Astrocyte (in vitro differentiated cells and primary cell): Measurements from ENCODE around the gene CLEC3B. TPM values are rescaled to one million over a fixed set of nuclear protein-coding genes. Genes with fewer than 3 reads are reported as not detected.
A peak's percentile ranks its signal among the peaks of the same experiment; 100 is the strongest.

ENCODE experiments used
- DNase-seq: peaks from one replicate; pipeline ENCODE4 v3.0.0-alpha.2; 2010; ENCODE audit warnings: low read depth
- FAIRE-seq: peaks from 2 replicates; lab custom pipeline; 2011; peaks lifted over from hg19 to GRCh38; lab: Jason Lieb, UNC
- H2AFZ ChIP-seq: 2 replicates; pipeline ENCODE4 v1.6.0; 2012; ENCODE audit warnings: low read depth, low read length, inconsistent platforms
- H3K27ac ChIP-seq: 2 replicates; pipeline ENCODE4 v1.5.1; 2011; ENCODE audit warnings: low read depth, low read length, inconsistent platforms
- H3K27me3 ChIP-seq: 2 replicates; pipeline ENCODE4 v1.6.0; 2011; ENCODE audit warnings: low read length, inconsistent platforms; ENCODE audit not compliant: insufficient read depth
- H3K36me3 ChIP-seq: 2 replicates; pipeline ENCODE4 v1.5.1; 2011; ENCODE audit warnings: low read length, inconsistent platforms; ENCODE audit not compliant: insufficient read depth
- H3K4me1 ChIP-seq: 2 replicates; pipeline ENCODE4 v1.5.1; 2011; ENCODE audit warnings: low read length, inconsistent platforms; ENCODE audit not compliant: insufficient read depth
- H3K4me2 ChIP-seq: 2 replicates; pipeline ENCODE4 v1.6.0; 2012; ENCODE audit warnings: low read length, inconsistent platforms
- H3K4me3 ChIP-seq: 2 replicates; pipeline ENCODE4 v1.5.1; 2011; ENCODE audit warnings: low read depth, mild to moderate bottlenecking, low read length, inconsistent platforms; ENCODE audit not compliant: insufficient read depth
- H3K79me2 ChIP-seq: 2 replicates; pipeline ENCODE4 v1.6.0; 2012; ENCODE audit warnings: mild to moderate bottlenecking, low read length, inconsistent platforms; ENCODE audit not compliant: insufficient read depth
- H3K9ac ChIP-seq: 2 replicates; pipeline ENCODE4 v1.6.0; 2012; ENCODE audit warnings: mild to moderate bottlenecking, low read length, inconsistent platforms
- H3K9me3 ChIP-seq: 2 replicates; pipeline ENCODE4 v1.5.1; 2012; ENCODE audit warnings: low read depth, mild to moderate bottlenecking, low read length, inconsistent platforms; ENCODE audit not compliant: insufficient read depth
- H4K20me1 ChIP-seq: 2 replicates; pipeline ENCODE4 v1.6.0; 2012; ENCODE audit warnings: low read length, inconsistent platforms; ENCODE audit not compliant: insufficient read depth
- H3K27ac Mint-ChIP-seq: one replicate; pipeline ENCODE4 v1.8.0; 2021; ENCODE audit warnings: mild to moderate bottlenecking, mixed read lengths; ENCODE audit not compliant: unreplicated experiment
- H3K27me3 Mint-ChIP-seq: one replicate; pipeline ENCODE4 v1.8.0; 2021; ENCODE audit warnings: low read depth, mixed read lengths; ENCODE audit not compliant: unreplicated experiment
- H3K36me3 Mint-ChIP-seq: one replicate; pipeline ENCODE4 v1.8.0; 2021; ENCODE audit warnings: low read depth, mixed read lengths; ENCODE audit not compliant: unreplicated experiment
- H3K4me1 Mint-ChIP-seq: one replicate; pipeline ENCODE4 v1.8.0; 2021; ENCODE audit warnings: low read depth, mixed read lengths; ENCODE audit not compliant: unreplicated experiment
- H3K4me3 Mint-ChIP-seq: one replicate; pipeline ENCODE4 v1.8.0; 2021; ENCODE audit warnings: mild to moderate bottlenecking, moderate library complexity, mixed read lengths; ENCODE audit not compliant: unreplicated experiment
- H3K9me3 Mint-ChIP-seq: one replicate; pipeline ENCODE4 v1.8.0; 2021; ENCODE audit warnings: mild to moderate bottlenecking, mixed read lengths; ENCODE audit not compliant: unreplicated experiment
- CTCF ChIP-seq: IDR thresholded peaks from 2 replicates; pipeline ENCODE4 v1.5.1; 2011; ENCODE audit warnings: low read depth, mild to moderate bottlenecking, inconsistent platforms, low read length, moderate library complexity; ENCODE audit not compliant: insufficient read depth
- EZH2 ChIP-seq: IDR thresholded peaks from 2 replicates; pipeline ENCODE4 v1.6.1; 2012; ENCODE audit warnings: mild to moderate bottlenecking, low read length, inconsistent platforms; ENCODE audit not compliant: insufficient read depth
- total RNA-seq: library from RNA; stranded (reverse); gene quantifications from 2 replicates; pipeline ENCODE4 v1.2.1, GENCODE V29; 2021

Gene CLEC3B
- total RNA-seq, 1 donor from 2014 or later = 0.32 TPM

DNA sequence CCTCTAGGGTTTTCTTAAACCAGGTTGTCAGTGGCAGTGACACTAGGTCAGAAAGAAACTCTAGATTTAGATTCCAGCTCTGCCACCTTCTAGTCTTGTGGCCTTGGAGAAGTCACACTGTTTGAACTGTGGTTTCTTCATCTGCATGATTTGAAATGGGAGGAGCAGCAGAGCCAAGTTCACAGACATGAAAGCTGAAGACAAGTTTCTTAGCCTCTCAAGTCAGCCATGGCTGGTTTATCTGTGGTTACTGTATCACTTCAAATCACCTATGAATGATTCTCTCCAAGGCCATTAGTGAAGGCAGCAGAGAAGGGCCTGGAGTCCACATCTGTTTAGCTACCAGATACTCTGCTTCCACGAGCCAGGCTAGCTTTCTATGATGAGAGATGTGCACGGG lies 15.6 kb downstream of the CLEC3B start:
- FAIRE-seq = no peak
- Histone ChIP-seq H3K27ac (no peak overlapping the region), H2AFZ (no peak overlapping the region), H3K36me3 (no peaks in the 10 kb centered on the region), H3K79me2 (no peaks in the 10 kb centered on the region), H3K4me1 (peaks cover 8% of the 10 kb centered on the region), H3K4me2 (no peak overlapping the region), H3K27me3 (no peaks in the 10 kb centered on the region), H3K4me3 (no peak overlapping the region), H3K9ac (no peak overlapping the region), H4K20me1 (no peaks in the 10 kb centered on the region), H3K9me3 (no peaks in the 10 kb centered on the region)
- peaks cover 8% of the 10 kb centered on the region for H3K27me3 Mint-ChIP-seq
- no peaks in the 10 kb centered on the region for H3K36me3 Mint-ChIP-seq
- peaks cover 10% of the 10 kb centered on the region for H3K4me1 Mint-ChIP-seq
- DNase-seq = no peak
- no peak overlapping the region for H3K27ac Mint-ChIP-seq
- no peaks in the 10 kb centered on the region for H3K9me3 Mint-ChIP-seq
- TF ChIP-seq EZH2 (no peak), CTCF (no peak)
- H3K4me3 Mint-ChIP-seq = no peak overlapping the region

DNA sequence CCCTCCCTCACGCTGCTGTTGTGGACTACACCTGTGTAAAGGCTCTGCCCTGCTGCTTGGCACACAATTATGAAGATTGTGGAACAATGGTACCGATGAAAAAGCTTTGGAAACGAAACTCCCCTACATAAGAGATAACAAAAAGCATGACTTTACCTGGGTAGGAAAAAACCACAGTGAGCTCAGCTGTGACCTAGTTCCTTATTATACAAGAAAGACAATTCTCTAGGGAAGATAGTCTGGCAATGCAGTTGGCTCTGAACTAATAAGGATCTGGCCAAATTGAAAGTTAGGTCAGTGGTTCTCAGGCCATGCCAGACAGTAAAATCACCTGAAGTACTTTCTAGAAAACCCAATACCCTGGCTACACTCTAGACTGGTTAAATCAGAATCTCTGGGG lies 16.1 kb downstream of the CLEC3B start:
- TF ChIP-seq EZH2 (no peak), CTCF (no peak)
- H3K4me2 ChIP-seq = no peak overlapping the region
- H3K4me1 ChIP-seq = peaks cover 8% of the 10 kb centered on the region
- FAIRE-seq (no peak), DNase-seq (no peak)
- H3K4me3 Mint-ChIP-seq = no peak overlapping the region
- no peaks in the 10 kb centered on the region for H3K9me3 Mint-ChIP-seq
- H3K36me3 Mint-ChIP-seq = no peaks in the 10 kb centered on the region
- H3K36me3 ChIP-seq = no peaks in the 10 kb centered on the region
- H3K79me2 ChIP-seq = no peaks in the 10 kb centered on the region
- H3K27ac Mint-ChIP-seq = no peak overlapping the region
- no peaks in the 10 kb centered on the region for H3K9me3 ChIP-seq
- no peak overlapping the region for H3K27ac ChIP-seq
- H3K4me3 ChIP-seq = no peak overlapping the region
- H4K20me1 ChIP-seq = no peaks in the 10 kb centered on the region
- no peaks in the 10 kb centered on the region for H3K27me3 ChIP-seq
- peaks cover 8% of the 10 kb centered on the region for H3K27me3 Mint-ChIP-seq
- no peak overlapping the region for H3K9ac ChIP-seq
- peaks cover 10% of the 10 kb centered on the region for H3K4me1 Mint-ChIP-seq
- H2AFZ ChIP-seq = no peak overlapping the region

- H4K20me1 ChIP-seq = no peaks in the 10 kb centered on the region
- TF ChIP-seq EZH2 (no peak), CTCF (peak; percentile 14)
- peak; percentile 88 for DNase-seq
- H3K4me1 ChIP-seq = peaks cover 8% of the 10 kb centered on the region
- H3K9me3 ChIP-seq = no peaks in the 10 kb centered on the region
- peak overlapping the region; percentile 72 for H2AFZ ChIP-seq
- peaks cover 10% of the 10 kb centered on the region for H3K4me1 Mint-ChIP-seq
- H3K4me2 ChIP-seq = peak overlapping the region; percentile 66
- H3K4me3 ChIP-seq = no peak overlapping the region
- peak overlapping the region; percentile 10 for H3K27ac Mint-ChIP-seq
- FAIRE-seq = peak; percentile 89
- H3K27me3 ChIP-seq = no peaks in the 10 kb centered on the region
- peaks cover 10% of the 10 kb centered on the region for H3K27me3 Mint-ChIP-seq
- peak overlapping the region; percentile 40 for H3K9ac ChIP-seq
- no peaks in the 10 kb centered on the region for H3K36me3 ChIP-seq
- no peaks in the 10 kb centered on the region for H3K9me3 Mint-ChIP-seq
- no peak overlapping the region for H3K4me3 Mint-ChIP-seq
- no peaks in the 10 kb centered on the region for H3K36me3 Mint-ChIP-seq
- H3K27ac ChIP-seq = peak overlapping the region; percentile 52
- no peaks in the 10 kb centered on the region for H3K79me2 ChIP-seq
Observed at GRCh38 chr3:45043728-45044299, 17.7 kb downstream of the CLEC3B start.
